PC-9 (cell line): ENCODE data around the gene AGBL4. TPM values are rescaled to one million over a fixed set of nuclear protein-coding genes. Genes with fewer than 3 reads are reported as not detected.
A peak's percentile ranks its signal among the peaks of the same experiment; 100 is the strongest.

Experiments
- BruUV-seq: library from RNA; stranded (reverse); fragments of 400-500 nt; replicated peaks from 2 replicates; lab custom pipeline; 2021; lab: Mats Ljungman, UMichigan
- CTCF ChIA-PET: fragments of 300-600 bp; sonication (Branson Sonifier 250); formaldehyde crosslinking; loops from one replicate; lab custom pipeline; 2022; ENCODE audit warnings: antibody characterized with exemption; lab: Charles Lee
- POLR2A ChIA-PET: fragments of 300-600 bp; sonication (Branson Sonifier 250); formaldehyde crosslinking; loops from one replicate; lab custom pipeline; 2022; ENCODE audit warnings: antibody characterized with exemption; ENCODE audit not compliant: unreplicated experiment; lab: Charles Lee
- DNase-seq, 2 experiments: peaks; one replicate each; pipeline versions ENCODE4 v3.0.0 to v3.0.0-alpha.2; 2015 to 2022; ENCODE audit warnings: mixed read lengths in 1 of 2
- H2AFZ ChIP-seq: fragments of 200-600 bp; sonication (generic); 2 replicates; pipeline ENCODE4 v1.8.1; 2017; ENCODE audit warnings: antibody characterized with exemption
- H3F3A ChIP-seq: fragments of 200-600 bp; sonication (generic); 2 replicates; pipeline ENCODE4 v1.8.1; 2017; ENCODE audit warnings: antibody characterized with exemption, mild to moderate bottlenecking, low read depth; ENCODE audit not compliant: insufficient read depth
- H3K27ac ChIP-seq: fragments of 200-600 bp; sonication (generic); 2 replicates; pipeline ENCODE4 v1.6.1; 2016; ENCODE audit warnings: mixed run types
- H3K27me3 ChIP-seq: fragments of 200-600 bp; sonication (generic); 2 replicates; pipeline ENCODE4 v1.6.1; 2016; ENCODE audit warnings: low read depth, mixed run types; ENCODE audit not compliant: insufficient read depth
- H3K36me3 ChIP-seq: fragments of 200-600 bp; sonication (generic); 2 replicates; pipeline ENCODE4 v1.6.1; 2016; ENCODE audit warnings: low read depth, mixed run types
- H3K4me1 ChIP-seq: fragments of 200-600 bp; sonication (generic); replicated peaks from 2 replicates; pipeline ENCODE4 v1.6.1; 2016; ENCODE audit warnings: mixed run types; ENCODE audit not compliant: insufficient read depth
- H3K4me2 ChIP-seq: fragments of 200-600 bp; sonication (generic); 2 replicates; pipeline ENCODE4 v1.6.1; 2017; ENCODE audit warnings: mixed run types
- H3K4me3 ChIP-seq: fragments of 200-600 bp; sonication (generic); 2 replicates; pipeline ENCODE4 v1.6.1; 2016; ENCODE audit warnings: mixed run types
- H3K79me2 ChIP-seq: fragments of 200-600 bp; sonication (generic); 2 replicates; pipeline ENCODE4 v1.6.1; 2017; ENCODE audit warnings: low read depth, mixed run types
- H3K9me2 ChIP-seq: fragments of 200-600 bp; sonication (generic); 2 replicates; pipeline ENCODE4 v1.8.1; 2017; ENCODE audit warnings: mild to moderate bottlenecking; ENCODE audit not compliant: insufficient read depth
- H3K9me3 ChIP-seq: fragments of 200-600 bp; sonication (generic); 2 replicates; pipeline ENCODE4 v1.8.1; 2016; ENCODE audit warnings: low read depth; ENCODE audit not compliant: insufficient read depth
- H4K20me1 ChIP-seq: fragments of 200-600 bp; sonication (generic); 2 replicates; pipeline ENCODE4 v1.8.1; 2017; ENCODE audit not compliant: insufficient read depth
- CTCF ChIP-seq: fragments of 200-600 bp; sonication (generic); conservative IDR thresholded peaks from 2 replicates; pipeline ENCODE4 v1.6.1; 2017; ENCODE audit warnings: mixed run types, antibody characterized with exemption, mild to moderate bottlenecking, moderate library complexity
- EZH2 ChIP-seq: fragments of 200-600 bp; sonication (generic); IDR thresholded peaks from 2 replicates; pipeline ENCODE4 v1.8.0; 2017; ENCODE audit warnings: antibody characterized with exemption, low read depth
- intact Hi-C: fragments of 100-400 bp; cut with micrococcal nuclease; formaldehyde crosslinking; loops from one replicate; pipeline ENCODE4 v1.10.0; 2022; ENCODE audit not compliant: unreplicated experiment
- total RNA-seq: library from RNA; stranded (reverse); gene quantifications from 2 replicates; pipeline ENCODE4 v1.2.3, GENCODE V29; 2021

The AGBL4 gene
- total RNA-seq, 1 experiment from 2014 or later = not detected

GRCh38 chr1:49346767-49347349 lies 676.9 kb downstream of the AGBL4 start:
- H3K79me2 ChIP-seq = no peaks in the 10 kb centered on the region
- peaks cover 14% of the 10 kb centered on the region for H3K4me1 ChIP-seq
- peak overlapping the region; percentile 9; the same call in 1 of the 2 replicates for H3K4me2 ChIP-seq
- TF ChIP-seq CTCF (no peak), EZH2 (no peak)
- no peak overlapping the region for H2AFZ ChIP-seq
- no peaks in the 10 kb centered on the region for H3K27me3 ChIP-seq
- H3K4me3 ChIP-seq = no peak overlapping the region
- no peaks in the 10 kb centered on the region for H4K20me1 ChIP-seq
- H3K9me3 ChIP-seq = peaks cover 13% of the 10 kb centered on the region; the same call in 1 of the 2 replicates
- H3K36me3 ChIP-seq = no peaks in the 10 kb centered on the region
- POLR2A ChIA-PET = no interaction called here
- DNase-seq = peak in 1 of 2 experiments; percentile 80
- no TSS peak for BruUV-seq
- H3K27ac ChIP-seq = peak overlapping the region; percentile 54
- H3F3A ChIP-seq = 0 out of 2 replicates have a peak, but pooled peaks cover 1% of the 10 kb centered on the region
- CTCF ChIA-PET = no interaction called here
- intact Hi-C loops = no loop called here
- H3K9me2 ChIP-seq = no peaks in the 10 kb centered on the region

- ChIA-PET CTCF (interaction anchor here (0.7 kb wide), 1 partner anchor 45 kb away, joined by 5 read pairs; no protein-coding TSS in a partner anchor), POLR2A (no interaction called here)
- Histone ChIP-seq H3K9me2 (no peaks in the 10 kb centered on the region), H3K27me3 (no peaks in the 10 kb centered on the region), H3K9me3 (peaks cover 14% of the 10 kb centered on the region; the same call in 1 of the 2 replicates), H3K4me1 (peaks cover 8% of the 10 kb centered on the region; the same call in 1 of the 2 replicates), H3K4me2 (no peak overlapping the region), H2AFZ (no peak overlapping the region), H3K4me3 (no peak overlapping the region), H3K79me2 (no peaks in the 10 kb centered on the region), H3K36me3 (no peaks in the 10 kb centered on the region), H3K27ac (no peak overlapping the region), H3F3A (no peaks in the 10 kb centered on the region), H4K20me1 (no peaks in the 10 kb centered on the region)
- TF ChIP-seq EZH2 (no peak), CTCF (no peak)
- intact Hi-C loops = no loop called here
- no TSS peak for BruUV-seq
- no peak for DNase-seq
These were observed 683.2 kb downstream of the AGBL4 start for GRCh38 chr1:49340576-49340975.

DNA sequence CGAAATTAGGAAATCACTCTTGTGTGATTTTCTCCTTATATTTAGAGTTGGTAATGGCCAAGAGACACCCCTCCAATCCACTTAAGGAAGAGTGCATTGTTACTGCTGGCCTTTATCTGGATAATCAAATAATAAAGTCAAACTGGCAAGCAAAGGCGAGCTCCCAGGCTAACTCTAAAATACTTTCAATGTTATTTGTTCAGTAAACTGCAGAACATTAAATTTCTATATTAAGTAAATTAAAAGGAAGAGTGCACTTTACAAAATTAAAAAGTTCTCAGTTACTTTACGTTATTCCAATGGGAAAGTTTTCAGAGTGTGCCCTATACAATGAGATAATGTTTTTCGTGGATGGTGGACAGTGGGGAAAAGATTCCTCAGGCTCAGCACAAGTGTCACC lies 684.7 kb downstream of the AGBL4 start:
- DNase-seq = no peak
- H3F3A ChIP-seq = no peaks in the 10 kb centered on the region
- H3K4me2 ChIP-seq = no peak overlapping the region
- peaks cover 8% of the 10 kb centered on the region; the same call in 1 of the 2 replicates for H3K4me1 ChIP-seq
- H4K20me1 ChIP-seq = no peaks in the 10 kb centered on the region
- intact Hi-C loops = no loop called here
- no peak overlapping the region for H2AFZ ChIP-seq
- POLR2A ChIA-PET = no interaction called here
- H3K9me3 ChIP-seq = 0 out of 2 replicates have a peak, but pooled peaks cover 4% of the 10 kb centered on the region
- H3K36me3 ChIP-seq = no peaks in the 10 kb centered on the region
- H3K27ac ChIP-seq = no peak overlapping the region
- H3K4me3 ChIP-seq = no peak overlapping the region
- CTCF ChIA-PET = no interaction called here
- TF ChIP-seq CTCF (no peak), EZH2 (no peak)
- BruUV-seq = no TSS peak
- H3K79me2 ChIP-seq = no peaks in the 10 kb centered on the region
- H3K9me2 ChIP-seq = no peaks in the 10 kb centered on the region
- no peaks in the 10 kb centered on the region for H3K27me3 ChIP-seq
